H1 (cell line): ENCODE measurements around the gene UFD1. TPM values are rescaled to one million over a fixed set of nuclear protein-coding genes. Genes with fewer than 3 reads are reported as not detected.

Experiments used
- CTCF ChIA-PET: fragments of 300-600 bp; sonication (Branson Sonifier 250); formaldehyde crosslinking; loops from one replicate; lab custom pipeline; 2021; ENCODE audit not compliant: partially characterized antibody; lab: Charles Lee
- POLR2A ChIA-PET: fragments of 300-600 bp; sonication (Branson Sonifier 250); formaldehyde crosslinking; loops from one replicate; lab custom pipeline; 2021; ENCODE audit warnings: inconsistent platforms; ENCODE audit not compliant: partially characterized antibody; lab: Charles Lee
- DNase-seq, 2 experiments: peaks; one replicate each; pipeline versions ENCODE4 v3.0.0 to v3.0.0-alpha.2; 2010 to 2022; ENCODE audit warnings: low spot score in 2 of 2, low read depth in 1 of 2, mixed read lengths in 1 of 2
- FAIRE-seq: peaks from 2 replicates; lab custom pipeline; 2011; peaks lifted over from hg19 to GRCh38; lab: Jason Lieb, UNC
- H2AFZ ChIP-seq: 2 replicates; pipeline ENCODE4 v1.8.1; 2012; ENCODE audit warnings: low read length, inconsistent platforms
- H2AK5ac ChIP-seq: 2 replicates; pipeline ENCODE4 v1.6.1; 2013; ENCODE audit warnings: low read depth, low read length
- H2BK120ac ChIP-seq: replicated peaks from 2 replicates; pipeline ENCODE3; 2013; ENCODE audit warnings: low read depth, low read length, inconsistent platforms
- H2BK12ac ChIP-seq: 2 replicates; pipeline ENCODE4 v1.6.1; 2013; ENCODE audit warnings: low read depth, low read length
- H2BK15ac ChIP-seq: 2 replicates; pipeline ENCODE4 v1.6.1; 2013; ENCODE audit warnings: low read length
- H2BK20ac ChIP-seq: 2 replicates; pipeline ENCODE4 v1.6.1; 2013; ENCODE audit warnings: low read length
- H2BK5ac ChIP-seq: 2 replicates; pipeline ENCODE4 v1.6.1; 2013; ENCODE audit warnings: low read depth, low read length
- H3K14ac ChIP-seq: 2 replicates; pipeline ENCODE4 v1.6.1; 2013; ENCODE audit warnings: inconsistent platforms; ENCODE audit not compliant: insufficient read length
- H3K18ac ChIP-seq: 2 replicates; pipeline ENCODE4 v1.6.1; 2013; ENCODE audit warnings: low read length; ENCODE audit errors: extremely low read depth
- H3K23ac ChIP-seq: 2 replicates; pipeline ENCODE4 v1.6.1; 2013; ENCODE audit warnings: inconsistent platforms; ENCODE audit not compliant: insufficient read length
- H3K23me2 ChIP-seq: 2 replicates; pipeline ENCODE4 v1.6.1; 2013; ENCODE audit warnings: low read depth, low read length
- H3K27ac ChIP-seq: 2 replicates; pipeline ENCODE4 v1.6.1; 2011; ENCODE audit warnings: low read depth, low read length, inconsistent platforms
- H3K27me3 ChIP-seq, 4 experiments: replicated peaks in 1 of 4; 1 replicate in 1 of 4; 2 replicates in 3 of 4; pipeline versions ENCODE4 v1.6.1 to v1.8.1; 2011 to 2013; ENCODE audit warnings: low read length in 3 of 4, mild to moderate bottlenecking in 3 of 4, inconsistent platforms in 2 of 4, mixed read lengths in 2 of 4, moderate library complexity in 1 of 4; ENCODE audit not compliant: control insufficient read depth in 3 of 4, insufficient read depth in 3 of 4; ENCODE audit errors: extremely low read depth in 1 of 4
- H3K36me3 ChIP-seq, 4 experiments: 2 replicates each; pipeline versions ENCODE4 v1.6.1 to v1.8.1; 2011 to 2013; ENCODE audit warnings: mild to moderate bottlenecking in 4 of 4, low read length in 3 of 4, moderate library complexity in 2 of 4, control low read depth in 1 of 4, inconsistent platforms in 1 of 4; ENCODE audit not compliant: insufficient read depth in 4 of 4, control insufficient read depth in 2 of 4
- H3K4ac ChIP-seq: replicated peaks from 2 replicates; pipeline ENCODE3; 2013; ENCODE audit warnings: low read length, low read depth, mixed read lengths, inconsistent platforms; ENCODE audit not compliant: insufficient read length
- H3K4me1 ChIP-seq, 4 experiments: replicated peaks in 1 of 4; 1 replicate in 1 of 4; 2 replicates in 3 of 4; pipeline versions ENCODE4 v1.6.1 to v1.8.1; 2011 to 2013; ENCODE audit warnings: low read length in 3 of 4, inconsistent platforms in 2 of 4, mixed read lengths in 1 of 4; ENCODE audit not compliant: insufficient read depth in 4 of 4, control insufficient read depth in 3 of 4
- H3K4me2 ChIP-seq, 2 experiments: 2 replicates each; pipeline versions ENCODE4 v1.6.1 to v1.8.1; 2011 to 2013; ENCODE audit warnings: low read depth in 2 of 2, low read length in 2 of 2, control low read depth in 1 of 2, inconsistent platforms in 1 of 2, mild to moderate bottlenecking in 1 of 2; ENCODE audit not compliant: insufficient read depth in 1 of 2
- H3K4me3 ChIP-seq, 4 experiments: fragments of 200-600, 300-600 bp in 1 of 4; sonication (generic), shearing (Covaris generic), sonication (Bioruptor Twin) in 1 of 4; 2 replicates each; pipeline versions ENCODE4 v1.5.1 to v1.8.1; 2011 to 2016; ENCODE audit warnings: low read length in 4 of 4, low read depth in 3 of 4, control low read depth in 2 of 4, inconsistent platforms in 2 of 4, mild to moderate bottlenecking in 2 of 4, mixed read lengths in 1 of 4, moderate library complexity in 1 of 4; ENCODE audit not compliant: insufficient read depth in 2 of 4; ENCODE audit errors: extremely low read depth in 1 of 4
- H3K56ac ChIP-seq: replicated peaks from 2 replicates; pipeline ENCODE3; 2013; ENCODE audit warnings: low read depth, mild to moderate bottlenecking, mixed read lengths, low read length, inconsistent platforms; ENCODE audit not compliant: insufficient read length
- H3K79me1 ChIP-seq: 2 replicates; pipeline ENCODE4 v1.6.1; 2013; ENCODE audit warnings: low read depth, low read length, control low read depth
- H3K79me2 ChIP-seq, 2 experiments: 2 replicates each; pipeline versions ENCODE4 v1.6.1 to v1.8.1; 2012 to 2013; ENCODE audit warnings: low read length in 2 of 2, mild to moderate bottlenecking in 2 of 2, inconsistent platforms in 1 of 2; ENCODE audit not compliant: insufficient read depth in 2 of 2, control insufficient read depth in 1 of 2
- H3K9ac ChIP-seq, 4 experiments: replicated peaks in 1 of 4; 1 replicate in 1 of 4; 2 replicates in 3 of 4; pipeline versions ENCODE4 v1.6.1 to v1.8.1; 2011 to 2013; ENCODE audit warnings: low read depth in 3 of 4, low read length in 3 of 4, control low read depth in 2 of 4, mild to moderate bottlenecking in 2 of 4, moderate library complexity in 2 of 4, inconsistent platforms in 1 of 4; ENCODE audit errors: extremely low read depth in 1 of 4
- H3K9me3 ChIP-seq, 2 experiments: 2 replicates each; pipeline versions ENCODE4 v1.6.1 to v1.8.1; 2012 to 2013; ENCODE audit warnings: mild to moderate bottlenecking in 2 of 2, moderate library complexity in 2 of 2, control low read depth in 1 of 2, inconsistent platforms in 1 of 2, low read depth in 1 of 2, low read length in 1 of 2, mixed read lengths in 1 of 2; ENCODE audit not compliant: insufficient read depth in 2 of 2
- H4K20me1 ChIP-seq, 2 experiments: replicated peaks in 1 of 2; 2 replicates each; pipeline versions ENCODE3 to v1.8.1; 2011 to 2013; ENCODE audit warnings: inconsistent platforms in 2 of 2, low read length in 2 of 2, mild to moderate bottlenecking in 1 of 2; ENCODE audit not compliant: insufficient read depth in 2 of 2, control insufficient read depth in 1 of 2
- H4K5ac ChIP-seq: 2 replicates; pipeline ENCODE4 v1.6.1; 2013; ENCODE audit warnings: low read length, low read depth, mixed read lengths, inconsistent platforms; ENCODE audit not compliant: insufficient read length
- H4K8ac ChIP-seq: 2 replicates; pipeline ENCODE4 v1.8.0; 2013; ENCODE audit warnings: mild to moderate bottlenecking, moderate library complexity, low read length, inconsistent platforms; ENCODE audit not compliant: insufficient read depth; ENCODE audit errors: extremely low read depth
- H4K91ac ChIP-seq: replicated peaks from 2 replicates; pipeline ENCODE3; 2013; ENCODE audit warnings: low read length, mixed read lengths, inconsistent platforms; ENCODE audit not compliant: insufficient read length
- KDM1A ChIP-seq: fragments of 200-600, 300-600 bp; sonication (generic); IDR thresholded peaks from 2 replicates; pipeline ENCODE4 v1.7.1; 2016; ENCODE audit warnings: mild to moderate bottlenecking, low read length, borderline replicate concordance
- NANOG ChIP-seq: IDR thresholded peaks from 2 replicates; pipeline ENCODE4 v1.6.1; 2011; ENCODE audit warnings: low read length, low read depth, mild to moderate bottlenecking, inconsistent platforms; ENCODE audit not compliant: insufficient read depth, poor library complexity, severe bottlenecking
- POU5F1 ChIP-seq: IDR thresholded peaks from 2 replicates; pipeline ENCODE4 v1.6.1; 2011; ENCODE audit warnings: low read depth, mild to moderate bottlenecking, low read length, moderate library complexity
- RBBP5 ChIP-seq: IDR thresholded peaks from 2 replicates; pipeline ENCODE4 v1.7.1; 2012; ENCODE audit warnings: low read depth, mild to moderate bottlenecking, inconsistent platforms, low read length, moderate library complexity, borderline replicate concordance
- RNF2 ChIP-seq: fragments of 200-900, 300-1000 bp; sonication (generic); IDR thresholded peaks from 2 replicates; pipeline ENCODE4 v1.7.1; 2016; ENCODE audit warnings: borderline replicate concordance, low read depth, mild to moderate bottlenecking, antibody characterized with exemption, low read length; ENCODE audit not compliant: poor library complexity, severe bottlenecking; ENCODE audit errors: missing control alignments
- WGBS, 2 experiments: shearing (Covaris generic) in 1 of 2; methylation state at CpG; one replicate each; pipeline versions ENCODE4 v1.1.6 to v1.1.7; 2013 to 2015; ENCODE audit warnings: low lambda C conversion rate in 2 of 2, mixed read lengths in 2 of 2, inconsistent platforms in 1 of 2, low coverage in 1 of 2, missing lambda C conversion rate in 1 of 2; ENCODE audit not compliant: insufficient replicate concordance in 2 of 2, insufficient coverage in 1 of 2, insufficient read length in 1 of 2; ENCODE audit errors: extremely low coverage in 1 of 2, missing lambda C conversion rate in 1 of 2; 5-methylcytosine and 5-hydroxymethylcytosine counted together
- polyA plus RNA-seq, 7 experiments: library from polyadenylated mRNA; depleted of rRNA in 3 of 7; stranded (reverse) in 5 of 7; unstranded in 2 of 7; fragments of >200 nt in 5 of 7; fragments of 200-250 nt in 2 of 7; gene quantifications; 1 replicate in 5 of 7; 2 replicates in 1 of 7; 4 replicates in 1 of 7; pipeline versions ENCODE4 v1.2.1 to v1.2.3, GENCODE V29; 2011 to 2013; ENCODE audit warnings: missing spikeins in 2 of 7, mixed read lengths in 2 of 7
- total RNA-seq: library from RNA; stranded (reverse); fragmentation: NEBNext Ultra II Directional; extraction: Animal tissue kit (Norgen Biotek cat#: 25700); gene quantifications from 2 replicates; pipeline ENCODE4 v1.2.1, GENCODE V29; 2021
- TF ChIP-seq, protein P1 (sequence below): IDR thresholded peaks from 2 replicates; pipeline ENCODE4 v1.6.1; 2012; ENCODE audit warnings: inconsistent platforms
- TF ChIP-seq, protein P2 (sequence below): IDR thresholded peaks from 2 replicates; pipeline ENCODE4 v1.6.1; 2012; ENCODE audit warnings: low read length, inconsistent platforms

UFD1 gene
- total and polyA plus RNA-seq, 2 of the 8 experiments (the other 6 are each of a cell fraction or from before 2014, with no cell fraction given) = 74.6 to 116 TPM

DNA sequence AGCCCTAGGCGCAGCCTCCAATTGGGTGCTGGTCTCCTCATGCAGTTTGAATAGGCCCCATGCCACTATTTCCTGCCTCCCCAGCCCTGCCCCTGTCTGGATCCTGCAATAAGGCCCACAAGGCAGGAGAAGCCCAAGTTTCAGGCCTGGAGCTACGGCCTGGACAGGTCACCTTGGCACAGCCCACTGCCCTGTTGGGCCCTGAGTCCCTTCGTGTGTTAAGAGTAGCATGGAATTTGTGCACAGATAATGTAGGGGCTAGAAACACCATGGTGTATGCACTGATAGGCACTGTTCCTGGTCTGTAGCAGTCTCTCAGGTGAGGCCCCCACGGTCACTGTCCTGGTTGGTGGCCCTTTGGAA lies 20.9 kb upstream of the UFD1 start:
- Histone ChIP-seq H2BK20ac (no peak overlapping the region), H2BK15ac (no peak overlapping the region), H4K8ac (no peak overlapping the region), H2BK12ac (no peak overlapping the region), H3K9ac (no peak overlapping the region), H3K23me2 (no peaks in the 10 kb centered on the region), H3K56ac (no peak overlapping the region), H3K79me2 (no peaks in the 10 kb centered on the region), H3K79me1 (no peaks in the 10 kb centered on the region), H3K18ac (no peak overlapping the region), H3K27ac (no peak overlapping the region), H3K4me3 (no peak overlapping the region), H3K27me3 (no peaks in the 10 kb centered on the region), H3K4me2 (no peak overlapping the region), H2BK5ac (no peak overlapping the region), H3K4ac (no peak overlapping the region), H3K4me1 (no peaks in the 10 kb centered on the region; a peak in 2 of 7 replicates), H2AK5ac (no peak overlapping the region), H3K9me3 (no peaks in the 10 kb centered on the region), H4K20me1 (peaks cover 0 to 7% of the 10 kb centered on the region in 2 experiments), H3K36me3 (peaks cover 7 to 31% (median 16%) of the 10 kb centered on the region in 4 experiments; a peak in 7 of 8 replicates), H3K23ac (no peak overlapping the region), H3K14ac (no peak overlapping the region), H2AFZ (no peak overlapping the region), H2BK120ac (no peak overlapping the region), H4K91ac (no peak overlapping the region), H4K5ac (no peak overlapping the region)
- ChIA-PET CTCF (interaction anchor here (2.6 to 3.6 kb wide), 2 partner anchors 130 to 180 kb away, joined by 6 to 21 read pairs; no protein-coding TSS in a partner anchor), POLR2A (interaction anchor here (2.5 kb wide), 1 partner anchor 20 kb away, joined by 7 read pairs; the partner anchor contains the start of gene CDC45)
- FAIRE-seq (no peak), DNase-seq (no peak)
- 96% methylated on average over 4 of the region's 4 CpGs; no CpG with 5 or more reads in 1 of the 2 experiments for WGBS, 2 experiments
- TF ChIP-seq NANOG = no peak
- TF ChIP-seq, protein P1, sequence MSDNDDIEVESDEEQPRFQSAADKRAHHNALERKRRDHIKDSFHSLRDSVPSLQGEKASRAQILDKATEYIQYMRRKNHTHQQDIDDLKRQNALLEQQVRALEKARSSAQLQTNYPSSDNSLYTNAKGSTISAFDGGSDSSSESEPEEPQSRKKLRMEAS = no peak
- TF ChIP-seq POU5F1 = no peak
- TF ChIP-seq RNF2 = no peak
- no peak for TF ChIP-seq RBBP5
- no peak for TF ChIP-seq KDM1A
- TF ChIP-seq, protein P2, sequence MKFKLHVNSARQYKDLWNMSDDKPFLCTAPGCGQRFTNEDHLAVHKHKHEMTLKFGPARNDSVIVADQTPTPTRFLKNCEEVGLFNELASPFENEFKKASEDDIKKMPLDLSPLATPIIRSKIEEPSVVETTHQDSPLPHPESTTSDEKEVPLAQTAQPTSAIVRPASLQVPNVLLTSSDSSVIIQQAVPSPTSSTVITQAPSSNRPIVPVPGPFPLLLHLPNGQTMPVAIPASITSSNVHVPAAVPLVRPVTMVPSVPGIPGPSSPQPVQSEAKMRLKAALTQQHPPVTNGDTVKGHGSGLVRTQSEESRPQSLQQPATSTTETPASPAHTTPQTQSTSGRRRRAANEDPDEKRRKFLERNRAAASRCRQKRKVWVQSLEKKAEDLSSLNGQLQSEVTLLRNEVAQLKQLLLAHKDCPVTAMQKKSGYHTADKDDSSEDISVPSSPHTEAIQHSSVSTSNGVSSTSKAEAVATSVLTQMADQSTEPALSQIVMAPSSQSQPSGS = no peak
